Frontal cortex (tissue), 4 donors: ENCODE results near the gene TUBB2B. TPM values are rescaled to one million over a fixed set of nuclear protein-coding genes. Genes with fewer than 3 reads are reported as not detected.
A peak's percentile ranks its signal among the peaks of the same experiment; 100 is the strongest.
"Not testable (repeated sequence)": the region's sequence is repeated elsewhere in the genome, so short reads cannot be mapped to it uniquely, and the experiment has no call there.

Source experiments
- DNase-seq, 2 donors: peaks; one replicate each; pipeline ENCODE4 v3.0.0; 2012; ENCODE audit warnings: low spot score in 2 of 2
- FAIRE-seq: peaks from 2 replicates; lab custom pipeline; 2012; peaks lifted over from hg19 to GRCh38; lab: Jason Lieb, UNC
- total RNA-seq: library from RNA; depleted of rRNA; stranded (reverse); fragments of >200 nt; gene quantifications from one replicate; pipeline ENCODE4 v1.2.3, GENCODE V29; 2014
- donor health status: control.
- donor health status: control.
- donor health status: control.

The TUBB2B gene
- total RNA-seq, 1 donor from 2014 or later = 5,262 TPM

DNA sequence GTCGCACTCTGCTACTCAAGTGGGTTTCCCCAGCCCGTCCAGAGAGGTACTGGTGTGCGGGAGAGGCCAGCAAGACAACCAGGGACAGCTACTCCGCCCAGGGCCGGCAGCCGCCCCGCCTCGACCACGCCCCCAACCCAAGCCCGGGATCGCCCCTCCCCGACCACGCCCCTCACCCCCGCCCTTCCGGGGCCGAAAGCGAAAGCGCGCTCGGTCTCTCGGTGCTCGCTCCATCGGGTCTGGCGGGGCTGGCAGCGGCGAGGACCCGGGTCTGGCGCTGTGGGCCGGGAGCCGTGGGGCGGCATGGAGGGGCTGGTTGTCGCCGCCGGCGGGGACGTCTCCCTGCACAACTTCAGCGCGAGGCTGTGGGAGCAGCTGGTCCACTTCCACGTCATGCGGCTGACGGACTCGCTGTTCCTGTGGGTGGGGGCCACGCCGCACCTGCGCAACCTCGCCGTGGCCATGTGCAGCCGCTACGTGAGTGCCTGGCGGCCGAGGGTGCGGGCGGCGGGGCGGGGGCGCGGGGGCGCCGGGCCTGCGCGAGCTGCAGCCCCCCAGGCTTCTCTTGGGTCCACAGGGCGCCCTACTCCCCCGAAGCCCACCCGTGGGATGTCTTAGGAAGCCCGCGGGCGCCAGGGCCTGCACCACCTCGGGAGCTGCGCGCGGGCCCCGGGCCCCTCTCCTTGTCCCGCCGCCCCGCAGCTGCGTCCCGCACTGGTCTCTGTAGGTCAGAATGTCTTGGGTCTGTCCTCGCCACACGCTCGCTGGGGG lies 31.5 kb upstream of the TUBB2B start, which contains the start of gene PSMG4:
TSS of gene PSMG4 (plus strand) at position 228 of the 771 bp plus-strand sequence. CDS start at position 304, 76 bp downstream.
- FAIRE-seq (no peak), DNase-seq (peak; percentile 97 to 98)

DNA sequence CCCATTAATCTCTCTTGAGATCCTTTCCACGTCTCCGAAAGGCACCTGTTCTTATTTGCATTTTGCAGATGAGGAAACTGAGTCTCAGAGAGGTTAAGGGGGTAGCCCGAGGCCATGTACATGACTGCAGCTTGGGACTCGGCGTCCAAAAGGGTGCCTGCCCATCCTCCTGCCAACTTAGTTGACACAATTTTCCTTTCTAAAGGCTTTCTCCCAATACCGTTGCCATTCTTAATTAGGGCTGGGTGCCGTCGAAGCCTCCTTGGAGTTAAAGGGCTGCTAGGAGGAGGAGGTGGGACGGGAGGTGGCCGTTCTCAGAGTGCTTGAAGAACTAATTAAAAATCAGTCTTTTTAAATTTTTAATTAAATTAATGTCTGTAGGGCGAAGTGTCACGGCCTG lies 30.7 kb upstream of the TUBB2B start:
- FAIRE-seq = no peak
- DNase-seq = no peak

DNA sequence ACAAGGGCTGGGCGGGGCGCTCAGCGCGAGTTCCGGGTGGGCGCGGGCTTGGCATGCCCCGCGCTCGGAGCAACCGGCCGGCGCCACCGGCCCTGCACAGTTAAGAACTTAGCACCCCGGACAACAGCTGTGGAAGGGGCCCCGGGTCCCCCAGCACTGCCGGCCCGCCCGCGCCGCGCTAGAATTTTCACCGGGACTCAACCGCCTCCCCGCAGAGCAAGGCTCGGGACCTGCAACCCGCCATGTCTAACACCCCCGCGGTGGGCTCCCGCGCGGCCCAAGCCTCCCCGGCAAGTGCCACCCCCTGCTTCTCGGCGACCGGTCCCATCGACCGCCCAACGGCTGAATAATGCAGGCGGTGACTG lies 26.1 kb upstream of the TUBB2B start:
- DNase-seq (no peak), FAIRE-seq (no peak)

DNA sequence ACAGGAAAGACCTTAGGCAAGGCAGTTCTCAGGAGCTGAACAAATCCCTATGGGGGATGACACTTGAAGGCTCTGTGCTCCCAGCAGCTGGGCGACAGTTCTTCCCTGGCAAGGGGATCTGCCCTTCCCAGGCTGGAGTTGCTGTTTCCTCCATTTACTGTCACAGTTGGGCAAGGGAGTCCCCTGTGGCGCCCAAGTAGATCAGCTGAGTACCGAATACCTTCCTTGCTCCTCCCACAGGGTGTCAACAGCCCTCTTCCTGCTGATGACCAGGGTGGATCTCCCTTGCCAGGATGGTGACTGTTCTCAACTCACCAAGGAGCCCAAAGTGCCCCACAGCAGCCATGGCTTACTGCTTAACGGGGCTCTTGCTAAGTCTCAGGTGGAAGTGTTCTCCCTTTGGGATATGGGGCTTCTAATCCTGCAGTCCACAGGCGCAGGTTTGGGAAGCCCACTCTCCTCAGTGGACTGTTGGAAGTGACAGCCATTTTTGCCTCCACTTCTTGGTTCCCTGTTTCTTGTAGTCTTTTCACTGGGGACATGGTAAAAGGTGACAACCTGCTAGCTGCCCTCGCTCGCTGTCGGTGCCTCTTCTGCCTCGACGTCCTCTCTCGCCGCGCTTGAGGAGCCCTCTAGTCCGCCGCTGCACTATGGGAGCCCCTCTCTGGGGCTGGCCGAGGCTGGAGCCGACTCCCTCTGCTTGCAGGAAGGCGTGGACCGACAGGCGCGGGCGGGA lies 25.6 kb upstream of the TUBB2B start:
- DNase-seq (no peak), FAIRE-seq (no peak)

DNA sequence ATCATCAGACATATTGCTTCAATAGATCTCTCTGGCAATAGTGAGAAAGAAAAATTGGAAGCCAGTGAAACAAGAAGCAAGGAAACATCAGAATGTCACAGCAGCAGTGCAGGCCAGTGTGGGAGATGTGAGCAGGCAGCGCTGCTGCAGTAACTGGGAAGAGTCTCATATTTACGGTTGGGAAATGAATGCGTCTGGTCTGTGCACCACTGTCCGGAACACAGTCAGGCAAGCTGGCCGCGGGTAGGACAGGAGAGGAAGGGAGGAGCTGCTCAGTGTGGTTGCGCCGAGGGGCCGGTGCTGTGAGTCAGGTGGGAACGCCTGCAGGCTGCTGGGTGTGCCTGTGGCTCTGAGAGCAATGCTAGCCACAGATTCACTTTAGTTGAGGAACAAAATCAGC lies 24.9 kb upstream of the TUBB2B start:
- FAIRE-seq = no peak
- DNase-seq = no peak

DNA sequence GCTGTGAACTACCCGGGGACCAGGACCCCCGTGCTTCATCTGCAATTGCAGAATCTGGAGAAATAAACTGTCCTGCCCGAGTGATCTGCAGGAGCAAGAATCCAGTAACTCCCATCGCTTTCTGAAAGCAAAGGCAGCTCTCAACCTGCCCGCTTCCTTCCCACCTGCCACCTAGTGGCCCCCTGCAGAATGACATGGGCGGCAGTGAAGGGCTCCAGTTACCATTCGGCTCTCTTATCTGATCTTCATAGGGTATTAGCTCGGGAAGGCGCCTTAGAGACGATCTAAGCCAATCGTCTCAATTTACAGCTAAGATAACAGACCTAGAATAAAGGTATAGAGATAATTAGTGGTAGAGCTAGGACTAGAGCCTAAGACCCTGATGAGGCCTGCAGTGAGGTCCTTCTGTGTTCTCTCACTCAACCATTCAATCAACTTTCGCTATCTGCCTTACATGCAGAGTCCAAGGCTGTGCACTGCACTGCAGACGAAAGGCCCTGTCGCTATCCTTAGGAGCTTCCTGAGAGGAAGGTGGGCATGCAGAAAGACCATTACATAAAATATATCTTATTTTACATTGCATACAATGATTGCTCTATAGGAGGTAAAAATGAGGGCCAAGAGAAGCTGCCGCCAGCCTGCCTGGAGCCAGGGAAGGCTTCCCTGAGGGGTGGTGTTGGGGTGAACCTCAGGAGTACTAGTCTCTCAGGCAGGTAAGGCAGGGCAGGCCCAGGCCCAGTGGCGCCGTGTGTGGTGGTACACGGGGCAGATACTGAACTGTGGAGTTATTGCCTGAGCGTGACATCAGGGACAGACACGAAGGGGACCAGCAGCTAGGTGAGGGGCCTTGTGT lies 24.2 kb upstream of the TUBB2B start:
- DNase-seq (peak; percentile 79 to 86), FAIRE-seq (no peak)

DNA sequence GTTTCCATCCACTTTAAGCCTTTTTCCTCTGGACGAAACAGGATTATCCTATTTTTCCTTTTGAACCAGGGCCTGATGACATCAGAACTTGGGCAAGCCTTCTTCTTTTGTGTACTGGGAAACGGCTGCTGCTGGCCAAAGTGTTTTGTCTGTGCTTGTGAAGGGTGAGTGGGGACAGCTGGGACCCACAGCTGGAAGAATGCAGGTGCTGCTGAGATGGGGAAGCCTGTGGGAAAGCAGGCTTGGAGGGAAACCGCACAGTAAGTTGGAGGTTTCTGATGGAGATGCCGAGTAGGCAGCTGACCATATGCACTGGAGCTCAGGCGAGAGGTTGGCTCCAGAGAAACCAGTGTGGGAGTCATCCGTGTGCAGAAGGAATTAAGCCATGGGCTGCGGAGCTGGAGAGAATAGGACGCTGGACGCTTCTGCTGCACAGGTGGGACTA lies 22.8 kb upstream of the TUBB2B start:
- DNase-seq = no peak
- no peak for FAIRE-seq

DNA sequence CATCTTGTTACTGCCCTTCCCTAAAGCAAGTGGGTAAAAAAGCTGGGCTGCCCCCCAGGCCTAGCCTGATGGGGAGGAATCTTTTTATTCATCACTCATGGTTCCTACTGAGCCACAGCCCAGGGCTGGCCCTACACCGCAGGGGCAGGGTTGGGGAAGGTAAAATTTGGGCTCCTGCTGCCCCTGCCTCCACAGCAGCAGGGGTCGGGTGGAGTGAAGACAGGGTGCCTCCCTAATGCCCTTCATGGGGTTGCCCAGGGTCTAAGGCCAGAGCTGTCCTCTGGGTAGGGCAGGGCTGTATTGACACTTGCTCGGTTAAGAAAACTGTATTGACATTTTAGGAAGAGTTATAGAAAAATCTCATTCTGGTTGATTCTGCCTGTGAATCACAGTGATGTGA lies 22.4 kb upstream of the TUBB2B start:
- no peak for DNase-seq
- no peak for FAIRE-seq

DNA sequence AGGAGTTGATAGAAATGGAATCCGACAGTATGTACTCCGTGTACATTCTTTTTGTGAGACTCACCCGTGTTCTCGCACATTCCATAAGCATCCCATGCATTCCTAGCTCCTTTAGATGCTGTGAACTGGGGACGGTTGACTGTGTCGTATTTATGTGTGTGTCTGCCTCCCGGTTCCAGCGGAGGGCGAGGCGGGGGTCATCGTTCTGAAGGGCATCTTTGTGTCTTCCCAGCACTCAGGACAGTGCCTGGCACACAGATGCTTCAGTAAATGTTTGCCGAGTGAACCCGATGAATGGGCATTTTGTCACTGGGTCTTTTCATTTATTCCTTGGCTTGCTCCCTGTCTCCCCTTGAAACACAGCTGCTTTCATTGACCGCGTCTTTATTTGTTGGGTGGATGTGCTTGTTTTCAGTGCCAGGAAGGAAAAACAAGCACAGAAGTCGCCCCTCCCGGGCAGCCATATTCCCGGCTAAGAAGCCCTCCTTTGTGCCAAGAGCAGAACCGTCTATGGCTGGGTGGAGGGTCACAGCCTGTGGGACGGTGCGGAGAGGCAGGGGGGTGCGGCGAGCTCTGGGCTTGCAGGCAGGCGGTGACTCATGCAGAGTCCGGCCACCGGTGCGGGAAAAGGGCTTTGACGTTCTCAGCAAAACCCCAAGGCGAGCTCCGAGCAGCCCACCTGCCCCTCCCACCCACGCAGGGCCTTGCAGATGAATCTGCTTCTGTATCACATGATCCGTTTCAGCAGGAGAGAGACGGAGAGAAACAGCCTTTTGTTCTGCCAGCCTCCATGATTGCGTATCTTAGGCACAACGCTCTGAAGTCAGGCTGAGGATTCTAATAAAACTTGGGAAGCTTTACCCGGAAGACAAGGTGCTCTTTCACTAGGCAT lies 20.0 kb upstream of the TUBB2B start:
- FAIRE-seq (no peak), DNase-seq (peak; percentile 77 to 79)

DNA sequence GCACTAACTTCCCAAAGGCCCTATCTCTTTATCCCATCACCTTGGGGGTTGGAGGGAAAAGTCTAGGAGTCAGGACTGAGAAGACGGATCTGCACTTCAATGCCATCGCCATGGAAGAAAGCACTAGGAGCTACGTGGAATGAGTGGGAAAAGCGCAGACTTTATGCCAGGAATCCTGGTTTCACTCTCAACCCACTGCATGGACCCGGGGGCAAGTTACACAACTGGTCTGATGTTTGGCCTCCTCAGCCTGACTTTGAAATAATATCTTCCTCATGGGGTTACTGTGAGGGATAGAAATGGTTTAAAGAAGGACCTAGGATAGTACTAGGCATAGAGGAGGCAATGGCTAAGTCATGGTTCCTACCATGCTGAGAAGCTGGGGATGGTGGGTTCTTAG lies 17.8 kb upstream of the TUBB2B start:
- DNase-seq (no peak), FAIRE-seq (no peak)

DNA sequence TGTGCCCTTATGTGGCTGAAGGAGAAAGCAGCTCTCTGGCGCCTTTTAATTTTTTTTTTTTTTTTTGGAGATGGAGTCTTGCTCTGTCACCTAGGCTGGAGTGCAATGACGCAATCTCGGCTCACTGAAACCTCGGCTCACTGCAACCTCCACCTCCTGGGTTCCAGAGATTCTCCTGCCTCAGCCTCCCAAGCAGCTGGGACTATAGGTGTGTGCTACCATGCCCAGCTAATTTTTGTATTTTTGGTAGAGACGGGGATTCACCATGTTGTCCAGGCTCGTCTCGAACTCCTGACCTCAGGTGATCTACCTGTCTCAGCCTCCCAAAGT lies 17.3 kb upstream of the TUBB2B start:
- DNase-seq, FAIRE-seq: not testable (repeated sequence)

DNA sequence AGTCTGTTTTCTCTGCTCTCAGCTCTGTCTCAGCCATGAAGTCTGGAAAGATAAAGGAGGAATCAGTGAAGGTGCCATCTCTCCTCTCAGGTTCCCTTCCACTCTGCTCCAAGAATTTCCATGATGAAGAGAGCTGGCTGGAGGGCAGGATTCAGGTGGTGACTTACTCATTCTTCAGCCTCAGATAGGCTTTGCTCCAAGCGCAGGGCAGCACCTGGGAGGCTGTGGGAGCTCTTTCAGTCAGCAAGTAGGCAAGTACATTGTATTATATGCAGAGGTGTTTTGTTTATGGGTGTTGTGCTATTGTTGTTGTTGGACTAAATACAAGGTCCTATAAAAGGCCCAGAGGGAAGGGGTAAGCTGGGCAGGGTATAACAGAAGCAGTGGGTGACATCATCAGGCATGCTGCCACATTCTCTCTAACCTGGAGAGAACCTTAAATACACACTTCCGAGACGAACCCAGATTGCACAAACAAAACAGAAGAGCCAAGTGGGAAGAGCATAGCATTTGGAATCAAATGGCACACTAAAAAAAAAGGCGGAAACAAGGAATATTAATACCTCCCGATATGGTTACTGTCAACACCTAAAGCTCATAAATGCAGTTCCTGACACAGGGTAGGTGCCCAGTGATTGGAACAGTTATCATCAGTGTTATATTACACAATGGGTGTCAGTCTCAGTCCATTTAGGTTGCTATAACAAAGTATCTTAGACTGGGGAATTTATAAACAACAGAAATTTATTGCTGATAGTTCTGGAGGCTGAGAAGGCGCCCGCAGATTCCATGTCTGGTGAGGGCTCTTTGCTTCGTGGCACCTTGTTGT lies 16.8 kb upstream of the TUBB2B start:
- no peak for FAIRE-seq
- DNase-seq = no peak

DNA sequence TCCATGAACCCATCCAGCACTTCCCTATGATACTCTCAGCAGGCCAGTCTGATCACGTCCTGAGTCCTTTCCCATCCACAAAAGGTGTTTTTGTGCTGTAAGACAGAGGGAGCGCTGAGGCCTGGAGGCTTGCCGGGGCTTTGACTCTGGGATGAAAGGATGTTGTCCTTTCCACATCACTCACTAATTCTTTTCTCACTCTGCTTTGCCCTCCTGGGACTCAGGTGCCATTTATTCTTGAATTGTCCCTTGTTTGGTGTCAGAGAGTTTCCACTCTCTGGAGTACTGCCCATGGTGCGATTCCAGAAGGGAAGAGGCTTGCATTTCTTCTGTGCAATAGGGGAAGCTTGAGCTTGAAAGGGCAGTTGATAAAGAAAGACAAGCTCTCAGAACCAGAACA lies 15.3 kb upstream of the TUBB2B start:
- no peak for FAIRE-seq
- DNase-seq = no peak

DNA sequence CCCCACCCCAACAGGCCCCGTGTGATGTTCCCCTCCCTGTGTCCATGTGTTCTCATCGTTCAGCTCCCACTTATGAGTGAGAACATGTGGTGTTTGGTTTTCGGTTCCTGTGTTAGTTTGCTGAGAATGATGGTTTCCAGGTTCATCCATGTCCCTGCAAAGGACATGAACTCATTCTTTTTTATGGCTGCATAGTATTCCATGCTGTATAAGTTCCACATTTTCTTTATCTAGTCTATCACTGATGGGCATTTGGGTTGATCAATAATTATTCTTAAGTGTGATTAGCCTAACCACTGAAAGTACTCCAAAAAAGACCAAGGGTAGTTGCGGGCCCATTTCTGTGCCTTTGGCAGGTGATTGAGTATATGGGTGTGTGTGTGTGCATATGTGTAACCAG lies 14.3 kb upstream of the TUBB2B start:
- DNase-seq, FAIRE-seq: not testable (repeated sequence)

DNA sequence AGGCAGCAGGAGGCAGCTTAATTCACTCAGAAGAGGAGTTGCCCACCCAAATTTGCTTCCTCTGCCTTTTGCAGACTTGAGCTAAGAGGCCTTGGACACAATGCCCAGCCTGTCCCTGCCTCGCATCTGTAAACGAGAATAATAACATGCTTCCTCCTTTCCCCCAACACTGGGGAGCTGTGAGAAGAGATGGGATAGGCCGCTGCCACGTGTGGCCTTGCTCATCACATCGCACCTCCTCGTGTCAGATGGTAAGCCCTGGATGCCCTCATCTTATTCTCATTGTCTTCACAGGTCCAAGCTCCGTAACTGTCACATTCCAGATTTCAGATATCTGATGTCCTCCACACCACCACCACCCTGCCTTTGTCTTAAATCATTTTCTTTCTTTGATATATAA lies 13.1 kb upstream of the TUBB2B start:
- DNase-seq = no peak
- FAIRE-seq = no peak

DNA sequence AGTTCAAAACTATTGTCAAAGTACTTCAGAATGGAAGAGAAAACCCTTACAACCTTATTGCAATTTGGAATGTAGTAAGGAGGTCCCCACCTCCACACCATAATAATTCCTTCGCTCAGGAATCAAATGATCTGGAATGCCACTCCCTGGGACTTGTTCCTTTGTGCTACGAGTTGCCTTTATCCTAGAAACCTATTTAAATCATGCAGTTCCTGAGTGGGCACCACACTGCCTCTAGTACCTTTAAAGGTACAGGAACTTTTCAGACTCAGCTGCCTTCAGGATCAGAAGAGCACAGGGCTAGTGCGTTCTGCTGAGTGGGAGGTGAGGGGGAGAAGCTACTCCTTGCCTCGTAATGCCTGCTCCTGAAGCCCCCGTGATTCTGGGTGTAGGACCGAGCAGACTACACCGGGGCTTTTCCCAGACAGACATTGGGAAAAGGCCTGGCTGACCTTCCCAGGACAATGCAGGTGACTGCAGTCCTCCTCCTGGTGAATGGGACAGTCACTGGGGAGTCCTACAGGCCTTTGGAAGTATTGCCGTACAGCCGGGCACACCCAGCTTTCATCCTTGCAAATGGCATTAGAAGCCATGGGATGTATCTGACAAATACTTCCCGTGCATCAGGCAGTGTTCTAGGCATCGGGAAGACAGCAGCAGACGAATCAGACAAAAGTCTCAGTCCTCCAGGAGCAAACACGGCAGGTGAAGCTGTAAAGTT lies 11.8 kb upstream of the TUBB2B start:
- no peak for FAIRE-seq
- no peak for DNase-seq

DNA sequence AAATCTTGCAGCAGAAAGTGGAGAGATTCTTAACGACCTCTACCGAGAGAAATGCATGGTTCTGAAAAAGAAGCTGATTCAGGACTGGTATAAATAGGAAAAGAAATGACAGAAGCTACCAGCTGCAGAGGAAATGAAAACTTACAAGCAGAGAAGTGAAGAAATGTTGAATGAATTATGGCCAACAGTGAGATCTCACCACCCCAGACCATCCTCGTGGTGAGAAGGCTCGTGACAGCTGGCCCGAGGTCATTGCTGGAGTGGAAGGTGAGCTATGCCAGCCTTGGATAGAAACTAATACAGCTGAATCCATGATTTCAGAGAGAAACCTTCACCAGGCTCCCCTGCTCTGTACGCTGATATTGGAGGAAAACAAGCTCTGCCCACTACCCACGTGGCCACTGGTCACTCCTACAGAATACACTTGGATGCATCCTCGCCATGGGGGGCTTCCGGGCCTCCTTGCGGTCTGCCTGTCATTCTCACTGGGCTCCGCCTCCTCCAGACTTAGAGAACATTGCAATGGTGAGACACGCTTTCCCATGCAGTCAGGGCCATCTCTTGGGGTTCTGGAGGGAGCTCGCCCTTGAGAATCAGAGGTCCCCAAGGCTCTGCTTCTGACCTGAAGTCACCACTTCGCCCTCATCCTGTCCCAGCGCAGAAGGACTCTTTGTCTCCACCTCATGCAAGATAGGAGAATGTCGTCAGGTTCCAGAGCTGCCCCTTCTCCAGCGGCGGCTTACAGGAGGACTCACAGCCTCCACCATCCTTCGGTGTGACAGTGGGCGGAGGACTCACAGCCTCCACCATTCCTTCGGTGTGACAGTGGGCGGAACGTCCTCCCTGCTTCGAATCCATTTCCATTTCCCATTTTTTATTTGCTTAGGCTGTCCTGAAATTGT lies 10.6 kb upstream of the TUBB2B start:
- FAIRE-seq (no peak), DNase-seq (no peak)
